Panc1 (cell line): ENCODE results near the gene TAF7. TPM values are rescaled to one million over a fixed set of nuclear protein-coding genes. Genes with fewer than 3 reads are reported as not detected.
"Not testable (repeated sequence)": the region's sequence is repeated elsewhere in the genome, so short reads cannot be mapped to it uniquely, and the experiment has no call there.

Source experiments
- ATAC-seq: fragments of 200-7000 bp; cut with Tn5 transposase; 2 replicates; pipeline ENCODE4 v1.9.1; 2020; ENCODE audit warnings: mild to moderate bottlenecking, moderate library complexity
- BruUV-seq: library from RNA; stranded (reverse); fragments of 400-500 nt; replicated peaks from 2 replicates; lab custom pipeline; 2021; lab: Mats Ljungman, UMichigan
- CTCF ChIA-PET: fragments of 300-600 bp; sonication (Branson Sonifier 250); formaldehyde crosslinking; loops from one replicate; lab custom pipeline; 2022; ENCODE audit warnings: antibody characterized with exemption; lab: Charles Lee
- POLR2A ChIA-PET: fragments of 300-600 bp; sonication (Branson Sonifier 250); formaldehyde crosslinking; loops from one replicate; lab custom pipeline; 2022; ENCODE audit warnings: antibody characterized with exemption; lab: Charles Lee
- DNase-seq: peaks from one replicate; pipeline ENCODE4 v3.0.0-alpha.2; 2010; ENCODE audit warnings: low read depth, low spot score
- H3K27ac ChIP-seq: 2 replicates; pipeline ENCODE4 v1.5.1; 2011; ENCODE audit warnings: mild to moderate bottlenecking, low read length, inconsistent platforms
- H3K27me3 ChIP-seq: fragments of 200-500 bp; sonication (Bioruptor generic); 2 replicates; pipeline ENCODE4 v1.6.0; 2014; ENCODE audit warnings: low read length, inconsistent platforms; ENCODE audit not compliant: control insufficient read depth, insufficient read depth
- H3K36me3 ChIP-seq: fragments of 200-500 bp; sonication (Bioruptor generic); 2 replicates; pipeline ENCODE4 v1.5.1; 2014; ENCODE audit warnings: inconsistent platforms, mild to moderate bottlenecking, low read length, moderate library complexity; ENCODE audit not compliant: control insufficient read depth, insufficient read depth
- H3K4me1 ChIP-seq: 2 replicates; pipeline ENCODE4 v1.5.1; 2011; ENCODE audit warnings: inconsistent platforms, mild to moderate bottlenecking, low read length, moderate library complexity; ENCODE audit not compliant: control insufficient read depth, insufficient read depth
- H3K4me3 ChIP-seq, 2 experiments: 2 replicates each; pipeline ENCODE4 v1.5.1; 2011 to 2012; ENCODE audit warnings: low read depth in 2 of 2, low read length in 2 of 2, mild to moderate bottlenecking in 2 of 2, inconsistent platforms in 1 of 2, moderate library complexity in 1 of 2
- H3K9me3 ChIP-seq: fragments of 200-500 bp; sonication (Bioruptor generic); 2 replicates; pipeline ENCODE4 v1.5.1; 2014; ENCODE audit warnings: low read depth, mild to moderate bottlenecking, inconsistent platforms, low read length, moderate library complexity; ENCODE audit not compliant: control insufficient read depth, insufficient read depth
- CTCF ChIP-seq: fragments of 450-650 bp; IDR thresholded peaks from 2 replicates; pipeline ENCODE4 v1.5.1; 2017; ENCODE audit warnings: mild to moderate bottlenecking
- POLR2AphosphoS5 ChIP-seq: IDR thresholded peaks from 2 replicates; pipeline ENCODE4 v1.6.1; 2012; ENCODE audit warnings: mild to moderate bottlenecking, low read depth, low read length, moderate library complexity
- REST ChIP-seq, 2 experiments: IDR thresholded peaks; 2 replicates each; pipeline ENCODE4 v1.6.1; 2011 to 2012; ENCODE audit warnings: low read depth in 2 of 2, control low read depth in 1 of 2, low read length in 1 of 2, mild to moderate bottlenecking in 1 of 2, moderate library complexity in 1 of 2; ENCODE audit not compliant: insufficient read depth in 1 of 2
- SIN3A ChIP-seq: IDR thresholded peaks from 2 replicates; pipeline ENCODE4 v1.6.1; 2012; ENCODE audit warnings: low read depth, mild to moderate bottlenecking, low read length, moderate library complexity, borderline replicate concordance; ENCODE audit not compliant: insufficient read depth
- TCF7L2 ChIP-seq: IDR thresholded peaks from 2 replicates; pipeline ENCODE4 v1.6.1; 2011; ENCODE audit warnings: mild to moderate bottlenecking, low read depth, low read length, inconsistent platforms
- in situ Hi-C: cut with HindIII; loops from 2 replicates; pipeline ENCODE4 v1.10.0; 2016; ENCODE audit warnings: low sequenced_read_pairs, low pct_unique_long_range_greater_than_20kb
- intact Hi-C: fragments of 100-400 bp; cut with micrococcal nuclease; formaldehyde crosslinking; loops from one replicate; pipeline ENCODE4 v1.10.0; 2022; ENCODE audit not compliant: unreplicated experiment
- total RNA-seq: library from RNA; stranded (reverse); gene quantifications from one replicate; pipeline ENCODE4 v1.2.1, GENCODE V29; 2021; ENCODE audit not compliant: unreplicated experiment

The TAF7 gene
- total RNA-seq, 1 experiment from 2014 or later: 71.0 TPM

GRCh38 chr5:141349917-141350619 is 29.5 kb upstream of the TAF7 start, which contains the start of gene PCDHGB1:
PCDHGB1 (plus strand) TSS chr5:141350099; CDS start chr5:141350261, 162 bp downstream.
- Histone ChIP-seq H3K36me3 (no peaks in the 10 kb centered on the region), H3K27me3 (no peaks in the 10 kb centered on the region; the same call in 1 of the 2 replicates), H3K27ac (peak within 1 kb of the TSS; percentile 5; the same call in 1 of the 2 replicates), H3K4me1 (no peaks in the 10 kb centered on the region), H3K9me3 (no peaks in the 10 kb centered on the region), H3K4me3 (peak within 1 kb of the TSS; percentile 51 to 68)
- DNase-seq: no peak
- no TSS peak for BruUV-seq
- intact Hi-C loops: loop anchor here (10.0 kb wide), 1 partner anchor 175 kb away; no protein-coding TSS in a partner anchor
- POLR2A ChIA-PET: no interaction called here
- CTCF ChIA-PET: interaction anchor here (0.6 to 1.8 kb wide), 8 partner anchors 14 to 213 kb away, joined by 3 to 10 read pairs (median 4); partner anchors contain the start of genes PCDHB14, PCDHGA10, PCDHGA5 and PCDHGB7
- peak; percentile 81 for TF ChIP-seq CTCF
- TF ChIP-seq REST (IDR thresholded peaks at IDR 0.05; ENCODE audit: insufficient read depth in 1 of 2, low read depth in 2 of 2, low read length in 1 of 2): 0 out of 4 replicates have a peak, but pooled peaks of 1 of the 2 experiments have one; percentile 13
- TF ChIP-seq POLR2AphosphoS5: no peak
- TF ChIP-seq TCF7L2: no peak
- TF ChIP-seq SIN3A: no peak
- ATAC-seq: peak; percentile 97
- in situ Hi-C loops: loop anchor here (25.0 kb wide), 1 partner anchor 163 kb away; the partner anchor contains the start of genes PCDHB10, PCDHB11, PCDHB16 and PCDHB8

- H3K27me3 ChIP-seq, POLR2A ChIA-PET, intact Hi-C loops, H3K36me3 ChIP-seq, CTCF ChIA-PET, H3K27ac ChIP-seq, BruUV-seq, H3K4me1 ChIP-seq, H3K9me3 ChIP-seq, DNase-seq, ATAC-seq, H3K4me3 ChIP-seq: not testable (repeated sequence)
- in situ Hi-C loops: loop anchor here (25.0 kb wide), 1 partner anchor 159 kb away; the partner anchor contains the start of genes PCDHB10, PCDHB11, PCDHB16 and PCDHB8
Measured at GRCh38 chr5:141346017-141346416, 25.4 kb upstream of the TAF7 start.

- H3K9me3 ChIP-seq: no peaks in the 10 kb centered on the region; the same call in 1 of the 2 replicates
- H3K4me1 ChIP-seq: no peaks in the 10 kb centered on the region
- POLR2A ChIA-PET: no interaction called here
- in situ Hi-C loops: loop anchor here (25.0 kb wide), 1 partner anchor 158 kb away; the partner anchor contains the start of genes PCDHB10, PCDHB11, PCDHB16 and PCDHB8
- no peaks in the 10 kb centered on the region for H3K36me3 ChIP-seq
- H3K4me3 ChIP-seq: no peak overlapping the region
- BruUV-seq: no TSS peak
- no peak for TF ChIP-seq POLR2AphosphoS5
- intact Hi-C loops: no loop called here
- CTCF ChIA-PET: no interaction called here
- no peaks in the 10 kb centered on the region; the same call in 1 of the 2 replicates for H3K27me3 ChIP-seq
- DNase-seq (no peak), ATAC-seq (no peak)
- H3K27ac ChIP-seq: no peak overlapping the region
Measured at GRCh38 chr5:141345327-141345726, 24.7 kb upstream of the TAF7 start.
